H1 (cell line): ENCODE measurements around the gene CDK9. TPM values are rescaled to one million over a fixed set of nuclear protein-coding genes. Genes with fewer than 3 reads are reported as not detected.

ENCODE experiments used
- CTCF ChIA-PET: fragments of 300-600 bp; sonication (Branson Sonifier 250); formaldehyde crosslinking; loops from one replicate; lab custom pipeline; 2021; ENCODE audit not compliant: partially characterized antibody; lab: Charles Lee
- POLR2A ChIA-PET: fragments of 300-600 bp; sonication (Branson Sonifier 250); formaldehyde crosslinking; loops from one replicate; lab custom pipeline; 2021; ENCODE audit warnings: inconsistent platforms; ENCODE audit not compliant: partially characterized antibody; lab: Charles Lee
- DNase-seq, 2 experiments: peaks; one replicate each; pipeline versions ENCODE4 v3.0.0 to v3.0.0-alpha.2; 2010 to 2022; ENCODE audit warnings: low spot score in 2 of 2, low read depth in 1 of 2, mixed read lengths in 1 of 2
- FAIRE-seq: peaks from 2 replicates; lab custom pipeline; 2011; peaks lifted over from hg19 to GRCh38; lab: Jason Lieb, UNC
- H2AFZ ChIP-seq: 2 replicates; pipeline ENCODE4 v1.8.1; 2012; ENCODE audit warnings: low read length, inconsistent platforms
- H2AK5ac ChIP-seq: 2 replicates; pipeline ENCODE4 v1.6.1; 2013; ENCODE audit warnings: low read depth, low read length
- H2BK120ac ChIP-seq: replicated peaks from 2 replicates; pipeline ENCODE3; 2013; ENCODE audit warnings: low read depth, low read length, inconsistent platforms
- H2BK12ac ChIP-seq: 2 replicates; pipeline ENCODE4 v1.6.1; 2013; ENCODE audit warnings: low read depth, low read length
- H2BK15ac ChIP-seq: 2 replicates; pipeline ENCODE4 v1.6.1; 2013; ENCODE audit warnings: low read length
- H2BK20ac ChIP-seq: 2 replicates; pipeline ENCODE4 v1.6.1; 2013; ENCODE audit warnings: low read length
- H2BK5ac ChIP-seq: 2 replicates; pipeline ENCODE4 v1.6.1; 2013; ENCODE audit warnings: low read depth, low read length
- H3K14ac ChIP-seq: 2 replicates; pipeline ENCODE4 v1.6.1; 2013; ENCODE audit warnings: inconsistent platforms; ENCODE audit not compliant: insufficient read length
- H3K18ac ChIP-seq: 2 replicates; pipeline ENCODE4 v1.6.1; 2013; ENCODE audit warnings: low read length; ENCODE audit errors: extremely low read depth
- H3K23ac ChIP-seq: 2 replicates; pipeline ENCODE4 v1.6.1; 2013; ENCODE audit warnings: inconsistent platforms; ENCODE audit not compliant: insufficient read length
- H3K23me2 ChIP-seq: 2 replicates; pipeline ENCODE4 v1.6.1; 2013; ENCODE audit warnings: low read depth, low read length
- H3K27ac ChIP-seq: 2 replicates; pipeline ENCODE4 v1.6.1; 2011; ENCODE audit warnings: low read depth, low read length, inconsistent platforms
- H3K27me3 ChIP-seq, 4 experiments: replicated peaks in 1 of 4; 1 replicate in 1 of 4; 2 replicates in 3 of 4; pipeline versions ENCODE4 v1.6.1 to v1.8.1; 2011 to 2013; ENCODE audit warnings: low read length in 3 of 4, mild to moderate bottlenecking in 3 of 4, inconsistent platforms in 2 of 4, mixed read lengths in 2 of 4, moderate library complexity in 1 of 4; ENCODE audit not compliant: control insufficient read depth in 3 of 4, insufficient read depth in 3 of 4; ENCODE audit errors: extremely low read depth in 1 of 4
- H3K36me3 ChIP-seq, 4 experiments: 2 replicates each; pipeline versions ENCODE4 v1.6.1 to v1.8.1; 2011 to 2013; ENCODE audit warnings: mild to moderate bottlenecking in 4 of 4, low read length in 3 of 4, moderate library complexity in 2 of 4, control low read depth in 1 of 4, inconsistent platforms in 1 of 4; ENCODE audit not compliant: insufficient read depth in 4 of 4, control insufficient read depth in 2 of 4
- H3K4ac ChIP-seq: replicated peaks from 2 replicates; pipeline ENCODE3; 2013; ENCODE audit warnings: low read length, low read depth, mixed read lengths, inconsistent platforms; ENCODE audit not compliant: insufficient read length
- H3K4me1 ChIP-seq, 4 experiments: replicated peaks in 1 of 4; 1 replicate in 1 of 4; 2 replicates in 3 of 4; pipeline versions ENCODE4 v1.6.1 to v1.8.1; 2011 to 2013; ENCODE audit warnings: low read length in 3 of 4, inconsistent platforms in 2 of 4, mixed read lengths in 1 of 4; ENCODE audit not compliant: insufficient read depth in 4 of 4, control insufficient read depth in 3 of 4
- H3K4me2 ChIP-seq, 2 experiments: 2 replicates each; pipeline versions ENCODE4 v1.6.1 to v1.8.1; 2011 to 2013; ENCODE audit warnings: low read depth in 2 of 2, low read length in 2 of 2, control low read depth in 1 of 2, inconsistent platforms in 1 of 2, mild to moderate bottlenecking in 1 of 2; ENCODE audit not compliant: insufficient read depth in 1 of 2
- H3K4me3 ChIP-seq, 4 experiments: fragments of 200-600, 300-600 bp in 1 of 4; sonication (generic), shearing (Covaris generic), sonication (Bioruptor Twin) in 1 of 4; 2 replicates each; pipeline versions ENCODE4 v1.5.1 to v1.8.1; 2011 to 2016; ENCODE audit warnings: low read length in 4 of 4, low read depth in 3 of 4, control low read depth in 2 of 4, inconsistent platforms in 2 of 4, mild to moderate bottlenecking in 2 of 4, mixed read lengths in 1 of 4, moderate library complexity in 1 of 4; ENCODE audit not compliant: insufficient read depth in 2 of 4; ENCODE audit errors: extremely low read depth in 1 of 4
- H3K56ac ChIP-seq: replicated peaks from 2 replicates; pipeline ENCODE3; 2013; ENCODE audit warnings: low read depth, mild to moderate bottlenecking, mixed read lengths, low read length, inconsistent platforms; ENCODE audit not compliant: insufficient read length
- H3K79me1 ChIP-seq: 2 replicates; pipeline ENCODE4 v1.6.1; 2013; ENCODE audit warnings: low read depth, low read length, control low read depth
- H3K79me2 ChIP-seq, 2 experiments: 2 replicates each; pipeline versions ENCODE4 v1.6.1 to v1.8.1; 2012 to 2013; ENCODE audit warnings: low read length in 2 of 2, mild to moderate bottlenecking in 2 of 2, inconsistent platforms in 1 of 2; ENCODE audit not compliant: insufficient read depth in 2 of 2, control insufficient read depth in 1 of 2
- H3K9ac ChIP-seq, 4 experiments: replicated peaks in 1 of 4; 1 replicate in 1 of 4; 2 replicates in 3 of 4; pipeline versions ENCODE4 v1.6.1 to v1.8.1; 2011 to 2013; ENCODE audit warnings: low read depth in 3 of 4, low read length in 3 of 4, control low read depth in 2 of 4, mild to moderate bottlenecking in 2 of 4, moderate library complexity in 2 of 4, inconsistent platforms in 1 of 4; ENCODE audit errors: extremely low read depth in 1 of 4
- H3K9me3 ChIP-seq, 2 experiments: 2 replicates each; pipeline versions ENCODE4 v1.6.1 to v1.8.1; 2012 to 2013; ENCODE audit warnings: mild to moderate bottlenecking in 2 of 2, moderate library complexity in 2 of 2, control low read depth in 1 of 2, inconsistent platforms in 1 of 2, low read depth in 1 of 2, low read length in 1 of 2, mixed read lengths in 1 of 2; ENCODE audit not compliant: insufficient read depth in 2 of 2
- H4K20me1 ChIP-seq, 2 experiments: replicated peaks in 1 of 2; 2 replicates each; pipeline versions ENCODE3 to v1.8.1; 2011 to 2013; ENCODE audit warnings: inconsistent platforms in 2 of 2, low read length in 2 of 2, mild to moderate bottlenecking in 1 of 2; ENCODE audit not compliant: insufficient read depth in 2 of 2, control insufficient read depth in 1 of 2
- H4K5ac ChIP-seq: 2 replicates; pipeline ENCODE4 v1.6.1; 2013; ENCODE audit warnings: low read length, low read depth, mixed read lengths, inconsistent platforms; ENCODE audit not compliant: insufficient read length
- H4K8ac ChIP-seq: 2 replicates; pipeline ENCODE4 v1.8.0; 2013; ENCODE audit warnings: mild to moderate bottlenecking, moderate library complexity, low read length, inconsistent platforms; ENCODE audit not compliant: insufficient read depth; ENCODE audit errors: extremely low read depth
- H4K91ac ChIP-seq: replicated peaks from 2 replicates; pipeline ENCODE3; 2013; ENCODE audit warnings: low read length, mixed read lengths, inconsistent platforms; ENCODE audit not compliant: insufficient read length
- WGBS, 2 experiments: shearing (Covaris generic) in 1 of 2; methylation state at CpG; one replicate each; pipeline versions ENCODE4 v1.1.6 to v1.1.7; 2013 to 2015; ENCODE audit warnings: low lambda C conversion rate in 2 of 2, mixed read lengths in 2 of 2, inconsistent platforms in 1 of 2, low coverage in 1 of 2, missing lambda C conversion rate in 1 of 2; ENCODE audit not compliant: insufficient replicate concordance in 2 of 2, insufficient coverage in 1 of 2, insufficient read length in 1 of 2; ENCODE audit errors: extremely low coverage in 1 of 2, missing lambda C conversion rate in 1 of 2; 5-methylcytosine and 5-hydroxymethylcytosine counted together
- polyA plus RNA-seq, 7 experiments: library from polyadenylated mRNA; depleted of rRNA in 3 of 7; stranded (reverse) in 5 of 7; unstranded in 2 of 7; fragments of >200 nt in 5 of 7; fragments of 200-250 nt in 2 of 7; gene quantifications; 1 replicate in 5 of 7; 2 replicates in 1 of 7; 4 replicates in 1 of 7; pipeline versions ENCODE4 v1.2.1 to v1.2.3, GENCODE V29; 2011 to 2013; ENCODE audit warnings: missing spikeins in 2 of 7, mixed read lengths in 2 of 7
- total RNA-seq: library from RNA; stranded (reverse); fragmentation: NEBNext Ultra II Directional; extraction: Animal tissue kit (Norgen Biotek cat#: 25700); gene quantifications from 2 replicates; pipeline ENCODE4 v1.2.1, GENCODE V29; 2021

CDK9 gene
- total and polyA plus RNA-seq, 2 of the 8 experiments (the other 6 are each of a cell fraction or from before 2014, with no cell fraction given), result 69.1 to 87.5 TPM

DNA sequence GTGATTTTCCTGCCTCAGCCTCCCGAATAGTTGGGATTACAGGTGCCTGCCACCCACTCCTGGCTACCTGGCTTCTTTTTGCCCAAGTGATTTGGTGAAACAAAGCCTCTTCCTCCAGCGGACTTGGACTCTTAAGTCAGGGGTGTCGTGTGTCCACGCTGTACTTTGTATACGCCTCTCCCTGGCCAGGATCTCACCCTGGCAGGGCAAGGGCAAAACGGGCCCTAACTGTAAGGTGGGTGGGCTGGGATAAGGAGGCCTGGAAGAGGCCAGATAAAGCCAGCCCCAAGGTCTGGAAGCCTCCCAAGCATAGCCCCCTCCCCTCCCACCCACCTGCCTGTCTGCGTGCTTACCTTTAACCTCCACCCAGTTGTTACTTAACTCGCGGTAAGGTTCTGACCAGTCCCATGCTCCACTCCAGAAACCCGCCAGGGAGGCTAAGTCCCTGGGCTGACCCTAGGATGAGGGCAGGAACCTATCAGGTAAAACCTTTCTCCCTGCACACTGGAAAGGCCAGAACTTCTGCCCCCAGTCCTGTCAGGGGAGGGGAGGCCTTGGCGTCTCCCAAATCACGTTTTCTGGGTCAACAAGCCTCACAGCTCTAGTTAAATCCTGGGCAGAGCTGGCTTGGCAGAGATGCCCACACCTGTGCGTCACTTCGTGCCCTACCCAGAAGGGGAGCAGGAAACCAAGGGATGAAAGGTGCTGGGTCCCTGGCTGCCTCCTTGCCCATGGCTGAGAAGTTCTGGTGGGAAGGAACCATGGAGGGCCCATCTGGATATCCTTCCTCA is 8.4 kb downstream of the CDK9 start:
- Histone ChIP-seq H2AK5ac (no peak overlapping the region), H2AFZ (no peak overlapping the region), H4K5ac (no peak overlapping the region), H4K91ac (no peak overlapping the region), H3K79me1 (peaks cover under 1% of the 10 kb centered on the region; the same call in 1 of the 2 replicates), H2BK120ac (no peak overlapping the region), H3K36me3 (peaks cover 9 to 32% (median 24%) of the 10 kb centered on the region in 4 experiments), H3K18ac (no peak overlapping the region), H3K27me3 (no peaks in the 10 kb centered on the region), H4K20me1 (peaks cover 15 to 16% of the 10 kb centered on the region in 2 experiments), H2BK12ac (no peak overlapping the region), H3K9ac (no peak overlapping the region), H3K56ac (no peak overlapping the region), H3K4me3 (no peak overlapping the region), H3K4me1 (no peaks in the 10 kb centered on the region), H2BK20ac (no peak overlapping the region), H3K4me2 (no peak overlapping the region), H3K9me3 (no peaks in the 10 kb centered on the region), H3K23ac (no peak overlapping the region), H3K14ac (no peak overlapping the region), H3K79me2 (peaks cover 0 to 14% of the 10 kb centered on the region in 2 experiments; a peak in 1 of 4 replicates), H3K4ac (no peak overlapping the region), H2BK15ac (no peak overlapping the region), H4K8ac (0 out of 2 replicates have a peak overlapping the region, but pooled peaks have one; percentile 9), H3K23me2 (no peaks in the 10 kb centered on the region), H2BK5ac (no peak overlapping the region), H3K27ac (no peak overlapping the region)
- FAIRE-seq (no peak), DNase-seq (no peak)
- ChIA-PET POLR2A (interaction anchor here (0.6 to 10.2 kb wide), 16 partner anchors 8 to 137 kb away, joined by 3 to 140 read pairs (median 4); partner anchors contain the start of genes CDK9, FPGS and PIP5KL1), CTCF (interaction anchor here (1.0 to 3.3 kb wide), 2 partner anchors 11 to 75 kb away, joined by 5 to 21 read pairs; no protein-coding TSS in a partner anchor)
- 83% methylated on average over 12 of the region's 14 CpGs; no CpG with 5 or more reads in 1 of the 2 experiments for WGBS, 2 experiments
